C4-2B (cell line): Measurements from ENCODE around the gene PMCH.

ENCODE experiments used
- H3K27ac ChIP-seq: fragments of 450-650 bp; 2 replicates; pipeline ENCODE4 v1.5.1; 2017
- CTCF ChIP-seq: fragments of 450-650 bp; conservative IDR thresholded peaks from 2 replicates; pipeline ENCODE4 v1.5.1; 2017; ENCODE audit warnings: mild to moderate bottlenecking
- ZFX ChIP-seq: fragments of 450-650 bp; IDR thresholded peaks from 2 replicates; pipeline ENCODE4 v1.6.1; 2017

The PMCH gene

GRCh38 chr12:102204025-102204424, 6.4 kb upstream of the PMCH start:
- no peak overlapping the region for H3K27ac ChIP-seq
- TF ChIP-seq ZFX = no peak
- no peak for TF ChIP-seq CTCF

GRCh38 chr12:102202556-102202955, 4.9 kb upstream of the PMCH start:
- TF ChIP-seq ZFX (no peak), CTCF (no peak)
- no peak overlapping the region for H3K27ac ChIP-seq

GRCh38 chr12:102201436-102202061, 3.9 kb upstream of the PMCH start:
- TF ChIP-seq ZFX (no peak), CTCF (no peak)

GRCh38 chr12:102195826-102196225, 1.8 kb downstream of the PMCH start:
- H3K27ac ChIP-seq = no peak overlapping the region
- TF ChIP-seq ZFX (no peak), CTCF (no peak)

More at GRCh38 chr12:102201436-102202061, 3.9 kb upstream of the PMCH start:
- H3K27ac ChIP-seq = peak overlapping the region; percentile 61

GRCh38 chr12:102182635-102183034, 15.0 kb downstream of the PMCH start:
- no peak for TF ChIP-seq ZFX
- no peak for TF ChIP-seq CTCF
- no peak overlapping the region for H3K27ac ChIP-seq

- no peak overlapping the region for H3K27ac ChIP-seq
- TF ChIP-seq CTCF = no peak
- TF ChIP-seq ZFX = no peak
Observed at GRCh38 chr12:102174761-102175160, 22.9 kb downstream of the PMCH start.

GRCh38 chr12:102174117-102174516, 23.5 kb downstream of the PMCH start:
- no peak overlapping the region for H3K27ac ChIP-seq
- no peak for TF ChIP-seq ZFX
- no peak for TF ChIP-seq CTCF
